NCI-H1436 treated with DMSO at 0.1 percent for 48 hours (cell line): ENCODE data around the gene PHF23.

Experiments
- DNase-seq: peaks from one replicate; lab custom pipeline; 2025; lab: John Stamatoyannopoulos, UW

PHF23 gene

DNA sequence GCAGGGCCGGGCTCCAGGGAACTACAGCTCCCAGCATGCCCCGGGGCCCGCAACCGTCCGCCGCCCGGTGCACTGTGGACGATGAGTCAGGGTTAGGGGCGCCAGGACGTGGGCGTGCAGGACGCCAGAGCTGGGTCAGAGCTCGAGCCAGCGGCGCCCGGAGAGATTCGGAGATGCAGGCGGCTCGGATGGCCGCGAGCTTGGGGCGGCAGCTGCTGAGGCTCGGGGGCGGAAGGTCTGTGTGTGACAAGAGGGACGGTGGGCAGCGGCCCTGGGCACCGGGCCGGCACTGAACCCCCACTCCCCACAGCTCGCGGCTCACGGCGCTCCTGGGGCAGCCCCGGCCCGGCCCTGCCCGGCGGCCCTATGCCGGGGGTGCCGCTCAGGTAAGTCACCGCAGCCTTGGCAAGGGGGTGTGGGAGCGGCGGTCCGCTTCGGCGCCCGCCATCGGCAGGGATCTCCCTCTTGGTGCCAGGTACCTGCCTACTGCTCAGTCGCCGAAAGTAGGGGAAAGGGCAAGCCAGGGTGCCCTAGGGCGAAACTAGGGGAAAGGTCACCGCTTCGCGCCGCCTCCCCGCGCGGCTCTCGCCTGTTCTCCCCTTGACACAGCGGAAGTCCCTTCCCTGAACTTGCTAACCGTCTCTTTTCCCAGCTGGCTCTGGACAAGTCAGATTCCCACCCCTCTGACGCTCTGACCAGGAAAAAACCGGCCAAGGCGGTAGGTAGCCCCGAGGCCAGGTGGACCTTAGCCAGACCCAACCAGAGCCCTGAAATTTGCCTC lies 19.3 kb downstream of the PHF23 start, which contains the start of the genes ACADVL and DLG4:
ACADVL (plus strand) TSS at position 127 of the 781 bp plus-strand sequence; CDS start at position 174, 47 bp downstream.
DLG4 (minus strand) TSS at position 25 of the 781 bp plus-strand sequence.
- peak; percentile 38 for DNase-seq

DNA sequence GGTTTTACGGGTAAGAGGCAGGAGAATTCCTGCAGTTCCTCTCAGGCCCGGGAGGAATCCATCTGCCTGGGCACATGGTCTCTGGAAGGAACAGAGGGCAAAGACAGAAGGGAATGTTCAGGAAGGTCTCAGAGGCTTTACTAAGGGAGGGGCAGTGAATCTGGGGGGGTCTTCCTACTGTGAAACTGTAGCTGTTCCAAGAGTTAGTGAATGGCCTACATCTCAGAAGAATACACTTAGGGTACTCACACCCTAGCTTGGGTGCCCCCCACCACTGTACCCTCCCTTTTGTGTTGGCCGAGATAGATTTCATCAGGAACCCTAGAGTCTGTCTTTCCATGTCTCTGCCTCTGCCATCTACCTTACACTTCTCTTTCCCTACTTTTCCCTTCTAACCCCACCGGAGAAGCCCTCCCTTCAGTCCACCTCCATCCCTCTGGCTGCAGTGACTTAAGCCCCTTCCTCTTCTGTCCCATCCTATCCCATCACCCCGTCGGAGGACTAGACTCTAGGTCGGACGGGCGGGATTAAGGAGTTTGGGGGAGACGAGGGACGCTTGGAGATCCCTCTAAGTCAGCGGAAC lies 19.9 kb downstream of the PHF23 start:
- no peak for DNase-seq

- DNase-seq, result no peak
Observed at GRCh38 chr17:7218758-7219157, 20.5 kb downstream of the PHF23 start.

GRCh38 chr17:7218166-7218565 lies 21.1 kb downstream of the PHF23 start:
- DNase-seq, result no peak

DNA sequence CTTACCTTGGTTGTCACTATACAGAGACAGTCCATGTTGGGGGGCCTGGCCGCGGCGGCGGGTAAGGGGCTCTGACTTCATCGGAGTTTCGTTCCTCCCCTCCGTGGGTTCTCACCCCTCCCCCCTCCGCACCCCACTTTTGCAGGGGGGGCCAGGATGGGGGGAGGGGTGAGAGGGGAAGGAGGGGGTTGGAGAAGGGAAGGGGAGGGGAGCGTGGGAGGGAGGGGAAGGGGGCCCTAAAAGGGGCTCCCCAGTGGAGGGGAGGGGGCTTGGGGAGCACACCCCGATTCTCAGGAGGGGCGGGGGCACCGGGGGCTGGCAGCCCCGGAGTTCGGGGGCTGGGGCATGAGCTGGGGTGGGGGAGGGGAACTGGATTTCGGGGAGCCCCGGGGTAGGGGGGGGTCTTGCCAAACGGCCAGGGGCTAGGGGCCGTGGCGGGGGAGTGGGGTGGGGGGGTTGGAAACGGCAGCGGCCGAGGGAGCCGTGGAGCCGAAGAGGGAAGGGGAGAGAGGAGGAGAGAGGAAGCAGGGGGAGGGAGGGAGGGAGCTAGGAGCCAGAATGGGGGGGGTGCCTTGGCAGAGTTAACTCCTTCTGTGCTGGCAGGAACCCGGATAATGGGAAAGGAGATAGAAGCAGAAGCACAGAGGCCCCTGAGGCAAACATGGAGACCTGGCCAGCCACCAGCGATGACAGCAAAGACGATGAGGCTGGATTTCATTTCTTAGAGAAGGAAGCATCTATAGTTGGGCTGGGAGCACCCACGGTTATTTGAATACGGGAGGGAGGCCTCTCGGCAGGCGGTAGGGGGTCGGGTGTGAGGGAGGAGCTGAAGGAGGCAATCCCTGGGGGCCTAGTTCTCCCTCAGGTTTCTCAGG lies 21.9 kb downstream of the PHF23 start:
- no peak for DNase-seq

DNA sequence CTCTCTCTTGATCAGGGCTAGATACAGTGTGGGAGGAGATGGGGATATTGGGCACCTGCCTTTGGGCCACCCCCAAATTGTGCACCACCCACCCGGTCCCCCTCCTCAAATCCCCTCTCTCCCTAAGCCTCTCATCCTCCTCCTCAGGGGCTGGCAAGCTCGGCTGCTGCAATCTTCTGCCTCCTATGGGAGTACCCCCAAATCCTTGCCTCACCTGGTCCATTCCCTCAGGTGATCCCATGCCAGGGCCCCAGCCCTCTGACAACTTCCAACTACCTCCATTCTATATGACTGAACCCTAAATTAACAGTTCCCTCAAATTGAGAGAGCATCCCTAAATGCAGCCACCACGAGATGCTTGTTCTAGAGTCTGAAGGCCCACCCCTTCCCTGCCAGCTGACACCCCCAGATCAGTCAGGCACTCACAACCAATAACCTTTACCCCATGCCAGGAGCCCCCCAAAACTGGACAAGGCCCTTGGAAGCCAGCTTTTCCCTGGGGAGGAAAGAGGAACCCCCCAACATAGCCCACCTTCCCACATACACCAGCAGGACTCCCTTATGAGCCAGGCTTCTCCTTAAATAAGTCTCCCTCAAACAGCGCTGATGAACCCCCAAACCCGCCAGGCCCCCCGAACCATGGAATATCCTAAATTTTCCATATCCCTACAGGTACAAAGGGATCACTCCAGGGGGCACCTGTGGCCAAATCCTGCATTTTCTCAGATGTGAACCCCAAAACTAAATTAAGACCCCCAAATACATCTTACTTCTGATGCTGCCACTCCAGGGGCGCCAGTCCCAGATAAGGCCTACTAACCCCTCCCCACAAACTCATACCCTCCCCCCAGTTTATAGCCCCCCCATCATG lies 22.8 kb downstream of the PHF23 start:
- no peak for DNase-seq

- DNase-seq, result no peak
Observed at GRCh38 chr17:7215652-7216180, 23.5 kb downstream of the PHF23 start.

GRCh38 chr17:7215136-7215638 lies 24.1 kb downstream of the PHF23 start:
- DNase-seq, result no peak

DNA sequence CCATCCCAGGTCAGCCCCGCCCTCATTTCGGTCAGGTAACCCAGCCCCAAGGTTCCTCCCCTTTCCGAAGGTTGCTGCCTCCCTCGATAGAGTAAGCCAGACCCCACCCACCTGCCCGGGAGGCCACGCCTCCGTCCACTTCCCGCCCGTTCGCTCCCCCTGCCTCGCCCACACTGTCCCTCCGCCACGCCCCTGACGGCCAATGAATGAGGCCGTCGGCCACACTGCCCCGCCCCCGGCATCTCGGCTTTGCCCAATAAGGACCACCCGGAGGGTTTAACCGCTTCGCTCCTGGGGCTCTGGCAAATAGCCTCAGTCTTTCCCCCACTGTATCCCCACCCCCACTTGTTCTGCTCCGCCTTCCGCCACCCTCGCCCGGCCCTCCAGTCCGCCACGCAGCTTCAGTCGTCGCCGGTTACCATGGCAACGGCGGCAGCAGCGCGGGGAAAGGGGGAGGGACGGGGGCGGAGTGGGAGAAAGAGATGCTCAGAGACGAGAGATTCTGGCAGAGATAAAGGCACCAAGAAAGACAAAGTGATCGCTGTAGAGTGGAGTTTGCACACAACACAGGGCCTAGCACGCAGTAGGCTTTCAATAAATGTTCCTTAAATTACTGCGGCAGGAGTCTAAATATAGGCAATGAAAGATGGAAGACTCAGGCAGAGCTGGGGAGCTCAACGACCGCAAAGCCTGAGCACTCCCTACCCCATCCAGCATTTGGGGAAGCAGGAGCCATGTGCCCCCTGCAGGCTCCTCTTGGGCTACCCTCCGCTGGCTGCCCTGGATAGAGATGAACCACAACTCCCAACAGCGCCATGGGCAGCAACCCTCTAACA lies 24.7 kb downstream of the PHF23 start:
- DNase-seq, result peak; percentile 94

DNA sequence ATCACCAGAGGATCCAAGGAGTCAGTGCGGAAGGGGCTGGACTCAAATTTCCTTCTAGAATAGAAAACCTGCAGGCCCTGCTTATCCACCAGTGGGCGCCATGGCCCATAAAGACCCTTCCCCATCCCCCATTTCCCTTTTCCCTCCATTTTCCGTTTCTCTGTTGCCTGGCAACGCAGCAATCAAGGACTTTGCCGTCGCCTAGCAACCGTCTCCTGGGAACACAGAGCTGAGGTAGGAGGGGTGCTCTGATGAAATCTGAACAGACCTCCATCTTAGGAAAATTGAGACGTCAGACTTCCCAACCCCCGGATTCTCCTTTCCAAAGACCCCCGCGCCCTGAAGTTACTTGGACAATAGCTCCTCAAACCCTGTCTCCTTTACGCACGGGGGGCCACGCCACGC lies 25.4 kb downstream of the PHF23 start:
- peak; percentile 85 for DNase-seq

DNA sequence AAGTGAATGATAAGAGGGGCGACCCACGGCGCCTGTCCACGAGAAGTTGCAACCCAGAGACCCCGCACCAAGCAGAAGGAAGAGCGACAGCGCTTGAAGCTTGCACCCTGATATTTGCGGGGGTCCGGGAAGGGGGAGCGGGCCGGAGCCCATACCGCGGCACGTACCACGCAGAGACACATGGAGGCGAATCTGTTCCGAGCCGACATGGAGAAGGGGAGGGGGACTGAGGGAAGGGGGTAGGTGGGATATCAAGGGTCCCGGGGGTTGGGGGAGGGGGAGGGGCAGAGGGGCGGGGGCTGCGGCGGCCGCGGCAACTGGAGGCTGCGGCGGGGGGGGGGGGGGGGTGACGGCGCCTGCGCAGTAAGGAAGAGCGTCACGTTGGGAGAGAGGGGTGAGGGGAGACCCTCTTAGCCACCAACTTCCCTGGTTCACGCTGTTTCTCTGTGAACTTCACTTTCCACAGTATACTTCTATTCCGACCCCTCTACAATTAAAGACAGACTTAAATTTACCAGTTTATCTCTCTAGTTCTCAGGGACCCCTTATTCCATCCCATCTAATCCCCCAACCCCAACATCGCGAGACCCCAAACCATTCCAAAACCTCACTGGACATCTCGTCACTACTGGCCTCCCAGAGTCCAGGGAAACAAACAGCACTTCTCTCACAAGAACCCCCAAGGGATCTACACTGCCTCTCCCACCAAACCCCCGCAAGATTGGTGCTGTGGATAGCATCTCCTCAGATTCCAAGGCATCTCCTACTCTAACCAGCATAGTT lies 27.6 kb downstream of the PHF23 start:
- DNase-seq, result no peak

- DNase-seq, result no peak
Observed at GRCh38 chr17:7208754-7209460, 30.4 kb downstream of the PHF23 start.

DNA sequence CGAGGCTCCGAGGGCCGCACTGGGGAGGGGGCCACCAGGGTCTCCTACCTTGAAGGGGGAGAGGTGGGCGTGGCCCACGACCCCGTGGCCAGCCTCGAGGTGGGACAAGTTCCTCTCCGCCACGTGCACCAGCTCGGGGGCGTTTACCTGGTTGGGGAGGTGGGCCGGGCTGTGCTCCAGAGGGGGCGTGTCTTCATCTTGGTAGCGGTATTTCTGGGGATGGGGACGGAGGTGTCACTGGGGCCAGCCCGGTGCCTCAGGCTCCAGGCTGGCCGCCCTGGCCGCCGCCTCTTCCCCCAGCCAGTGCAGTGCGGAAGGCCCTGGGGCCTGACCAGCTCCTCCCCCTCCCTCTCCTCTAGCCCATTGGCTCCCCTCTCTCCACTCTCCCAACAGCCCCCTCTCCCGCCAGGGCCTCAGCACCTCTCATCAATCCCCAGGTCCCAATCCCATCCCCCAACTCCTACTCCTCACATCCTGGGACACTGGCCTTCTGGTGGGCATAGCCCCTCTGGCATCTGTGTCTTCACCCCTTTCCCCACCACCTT lies 31.2 kb downstream of the PHF23 start:
- no peak for DNase-seq

DNA sequence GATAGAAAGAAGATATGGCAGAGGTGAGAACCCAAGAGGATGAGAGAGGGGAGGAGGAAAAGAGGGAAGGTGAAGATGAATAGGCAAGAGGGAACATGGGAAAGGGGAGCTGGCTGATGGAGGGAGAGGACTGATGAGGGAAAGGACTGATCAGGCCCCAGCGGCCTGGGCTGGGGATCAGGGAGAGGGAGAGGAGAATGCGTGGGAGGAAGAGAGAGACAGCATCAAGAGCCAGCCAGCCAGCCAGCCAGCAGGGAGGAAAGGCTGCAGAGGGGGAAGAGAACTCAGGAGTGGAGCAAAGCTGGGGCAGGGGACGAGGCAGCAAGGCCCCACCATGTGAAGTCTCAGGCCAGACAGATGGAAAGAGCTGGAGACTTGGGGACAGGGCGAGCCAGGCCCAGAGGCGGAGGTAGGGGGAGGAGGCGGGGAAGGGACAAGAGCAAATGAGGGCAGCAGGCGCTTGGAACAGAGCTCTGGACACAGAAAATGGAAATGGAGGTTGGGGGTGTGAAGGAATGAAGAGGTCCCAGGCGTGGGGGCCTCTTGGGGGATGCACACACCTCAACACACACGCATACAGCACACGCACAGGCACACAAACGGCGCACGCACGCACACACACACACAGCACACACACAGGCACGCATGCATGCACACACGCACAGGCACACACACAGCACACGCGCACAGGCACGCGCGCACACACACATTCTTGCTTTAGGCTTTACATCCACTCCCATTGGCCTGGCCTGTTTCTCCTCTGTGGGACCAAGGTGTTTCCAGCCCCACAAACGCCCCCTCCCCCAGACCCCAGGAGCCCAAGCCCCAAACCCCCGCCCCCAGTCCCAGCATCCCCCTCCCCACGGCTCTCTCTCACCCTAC lies 31.9 kb downstream of the PHF23 start:
- DNase-seq, result no peak

- DNase-seq, result no peak
Observed at GRCh38 chr17:7205561-7205960, 33.7 kb downstream of the PHF23 start.

- DNase-seq, result peak; percentile 76
Observed at GRCh38 chr17:7204828-7205461, 34.3 kb downstream of the PHF23 start.

DNA sequence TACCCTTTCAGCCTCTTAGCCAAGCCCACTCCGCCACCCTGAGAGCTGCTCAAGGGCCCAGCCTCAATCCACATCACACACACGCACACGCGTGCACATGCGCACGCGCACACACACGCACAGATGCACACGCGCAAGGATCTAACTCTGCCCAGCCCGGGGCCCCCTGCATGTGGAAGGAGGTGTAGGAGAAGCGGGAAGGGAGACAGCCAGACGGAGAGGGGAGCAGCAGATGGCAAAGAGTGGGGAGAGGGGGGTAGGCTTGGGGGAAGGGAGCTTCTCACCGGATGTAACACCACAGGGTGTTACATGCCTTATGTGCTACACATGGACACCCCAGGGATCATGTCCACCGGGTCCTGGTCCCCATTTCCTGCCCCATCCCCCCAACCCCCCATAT lies 34.9 kb downstream of the PHF23 start:
- no peak for DNase-seq
